ENCODE results near the gene EDAR. TPM values are rescaled to one million over a fixed set of nuclear protein-coding genes. Genes with fewer than 3 reads are reported as not detected.

The EDAR gene
- polyA plus RNA-seq, 1 of the 3 experiments (the other 2 are of a cell fraction), result not detected

- H3K9me2 ChIP-seq, result no peaks in the 10 kb centered on the region
- no peak overlapping the region for H3K9ac ChIP-seq
- no peaks in the 10 kb centered on the region for H3K79me2 ChIP-seq (ENCODE audit: insufficient read depth)
- H3K4me3 ChIP-seq (ENCODE audit: low read depth in 2 of 2, low read length in 1 of 2), result no peak overlapping the region
- WGBS (ENCODE audit: low lambda C conversion rate), result 78% methylated on average over 8 of the region's 8 CpGs
- no peak overlapping the region for H3K27ac ChIP-seq (ENCODE audit: low read depth in 2 of 2, low read length in 1 of 2)
- H3K4me1 ChIP-seq (ENCODE audit: control insufficient read depth in 1 of 2, insufficient read depth in 2 of 2, low read depth in 1 of 2, low read length in 1 of 2), result no peaks in the 10 kb centered on the region
- H3K27me3 ChIP-seq (ENCODE audit: insufficient read depth), result peaks cover 5% of the 10 kb centered on the region; the same call in 1 of the 2 replicates
- no peak overlapping the region for H2AFZ ChIP-seq (ENCODE audit: low read depth)
- TF ChIP-seq CTCF (IDR thresholded peaks at IDR 0.05), result no peak
- TF ChIP-seq REST (IDR thresholded peaks at IDR 0.05; ENCODE audit: low read depth, low read length), result no peak
- no peak for TF ChIP-seq POLR2AphosphoS5 (IDR thresholded peaks at IDR 0.05; ENCODE audit: low read depth, low read length)
- no peak for TF ChIP-seq NRF1 (IDR thresholded peaks at IDR 0.05; ENCODE audit: low read depth, low read length)
- no peak for TF ChIP-seq FOXJ3 (CRISPR knock-in tag; IDR thresholded peaks at IDR 0.05)
- TF ChIP-seq SIN3A (IDR thresholded peaks at IDR 0.05; ENCODE audit: borderline replicate concordance, low read depth, low read length), result no peak
- TF ChIP-seq ELF1 (IDR thresholded peaks at IDR 0.05), result no peak
- no peak for TF ChIP-seq PBX3 (IDR thresholded peaks at IDR 0.05)
- no peak for TF ChIP-seq RXRA (IDR thresholded peaks at IDR 0.05; ENCODE audit: borderline replicate concordance, low read depth)
- TF ChIP-seq GATA2 (CRISPR knock-in tag; IDR thresholded peaks at IDR 0.05), result no peak
- TF ChIP-seq GABPA (IDR thresholded peaks at IDR 0.05; ENCODE audit: low read depth), result no peak
- TF ChIP-seq TAF1 (IDR thresholded peaks at IDR 0.05; ENCODE audit: borderline replicate concordance, low read depth, low read length), result no peak
- no peak for TF ChIP-seq USF1 (IDR thresholded peaks at IDR 0.05; ENCODE audit: borderline replicate concordance, low read depth)
- TF ChIP-seq FOXM1 (IDR thresholded peaks at IDR 0.05; ENCODE audit: low read depth), result no peak
- no peak for TF ChIP-seq RFX5 (IDR thresholded peaks at IDR 0.05; ENCODE audit: low read length)
- no peak for TF ChIP-seq RCOR1 (IDR thresholded peaks at IDR 0.05; ENCODE audit: low read length)
- no peak for TF ChIP-seq TCF12 (IDR thresholded peaks at IDR 0.05)
- TF ChIP-seq YY1 (IDR thresholded peaks at IDR 0.05; ENCODE audit: low read depth), result no peak
- ChIA-PET CTCF (interaction anchor here (1.5 kb wide), 1 partner anchor 39 kb away, joined by 3 read pairs; no protein-coding TSS in a partner anchor), POLR2A (no interaction called here)
- H3K9me3 ChIP-seq, result no peaks in the 10 kb centered on the region
- H4K20me1 ChIP-seq (ENCODE audit: insufficient read depth), result no peaks in the 10 kb centered on the region
- H3K4me2 ChIP-seq, result no peak overlapping the region
- H3F3A ChIP-seq (replicated peaks; ENCODE audit: insufficient read depth), result no peaks in the 10 kb centered on the region
- no peak for DNase-seq
- no peaks in the 10 kb centered on the region for H3K36me3 ChIP-seq (replicated peaks in 1 of 2; ENCODE audit: control insufficient read depth in 1 of 2, insufficient read depth in 2 of 2, low read length in 1 of 2)
Measured at GRCh38 chr2:108958002-108958401, 31.0 kb downstream of the EDAR start.
